ENCODE results near the gene HAUS2.
"Not testable (repeated sequence)": the region's sequence is repeated elsewhere in the genome, so short reads cannot be mapped to it uniquely, and the experiment has no call there.

Gene HAUS2

DNA sequence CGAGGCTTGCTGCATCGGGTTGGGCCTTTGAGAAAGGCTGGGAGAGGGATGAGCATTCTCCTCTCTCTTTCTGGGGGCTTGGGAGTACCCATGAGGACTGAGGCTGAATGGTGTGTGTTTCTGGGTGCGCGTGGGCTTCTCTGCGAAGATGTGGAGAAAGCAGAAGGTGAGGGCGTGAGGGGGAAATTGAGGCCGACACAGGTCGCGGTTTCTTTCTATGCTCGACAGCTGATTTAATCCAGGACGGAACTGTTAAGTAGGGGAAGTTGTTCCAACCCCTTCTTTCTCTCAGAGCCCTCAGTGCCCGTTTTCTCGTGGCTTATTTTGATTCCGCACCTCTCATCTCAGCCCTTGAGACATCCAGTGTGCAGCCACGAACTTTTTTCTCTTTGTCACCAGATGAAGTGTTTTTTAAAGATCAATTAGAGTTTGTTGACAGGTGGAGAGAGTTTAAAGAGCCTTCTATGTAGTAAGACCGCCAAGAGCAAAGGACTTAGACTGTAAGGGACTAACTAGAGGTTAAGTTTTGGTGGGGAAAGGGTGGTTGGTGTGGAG is 27.5 kb downstream of the HAUS2 start:
- DNase-seq, result no peak

DNA sequence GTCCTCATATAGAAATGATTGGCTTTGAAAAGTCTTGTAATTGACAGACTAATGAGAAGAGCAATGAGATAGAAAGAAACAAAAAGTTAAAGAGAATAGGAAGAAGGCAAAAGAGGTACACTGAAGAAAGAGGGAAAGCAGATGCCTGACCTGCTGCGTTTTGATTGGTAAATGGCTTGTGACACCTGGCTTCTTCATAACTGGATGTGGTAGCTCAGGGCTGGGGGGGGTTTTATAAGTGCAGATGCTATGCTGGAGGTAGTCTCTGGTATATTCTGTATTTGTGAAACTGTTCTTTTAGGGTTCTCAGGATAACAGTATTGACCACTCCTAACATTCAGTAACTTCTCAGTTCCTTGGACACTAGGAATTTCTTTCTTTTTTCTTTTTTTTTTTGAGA is 28.1 kb downstream of the HAUS2 start:
- no peak for DNase-seq

- peak; percentile 54 for DNase-seq
Observed at GRCh38 chr15:42577514-42578031, 28.9 kb downstream of the HAUS2 start.

DNA sequence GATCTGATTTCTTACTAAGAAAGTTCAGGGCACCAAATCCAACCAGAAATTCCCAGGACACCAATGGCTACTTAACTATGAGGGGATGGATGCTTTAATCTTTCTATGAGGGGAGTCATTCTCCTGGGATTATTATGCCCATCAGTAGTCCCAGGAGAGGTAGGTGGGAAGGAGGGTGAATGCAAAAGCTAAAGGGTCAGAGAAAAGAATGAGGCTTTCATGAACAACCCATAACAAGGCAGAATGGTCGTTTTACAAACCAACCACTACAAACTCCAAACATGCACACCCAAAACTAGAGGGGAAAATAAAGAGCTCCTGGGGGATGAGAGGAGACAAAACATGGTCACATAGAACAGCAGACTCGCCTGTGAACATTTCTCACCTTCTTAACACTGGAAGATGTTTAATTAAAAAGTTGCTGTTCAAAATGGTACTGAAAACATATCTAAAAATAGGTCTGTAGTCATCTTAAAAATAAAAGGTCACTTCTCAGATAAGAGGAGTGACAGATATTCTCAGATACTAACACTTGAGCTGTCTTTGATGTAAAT is 30.4 kb downstream of the HAUS2 start:
- DNase-seq, result no peak

DNA sequence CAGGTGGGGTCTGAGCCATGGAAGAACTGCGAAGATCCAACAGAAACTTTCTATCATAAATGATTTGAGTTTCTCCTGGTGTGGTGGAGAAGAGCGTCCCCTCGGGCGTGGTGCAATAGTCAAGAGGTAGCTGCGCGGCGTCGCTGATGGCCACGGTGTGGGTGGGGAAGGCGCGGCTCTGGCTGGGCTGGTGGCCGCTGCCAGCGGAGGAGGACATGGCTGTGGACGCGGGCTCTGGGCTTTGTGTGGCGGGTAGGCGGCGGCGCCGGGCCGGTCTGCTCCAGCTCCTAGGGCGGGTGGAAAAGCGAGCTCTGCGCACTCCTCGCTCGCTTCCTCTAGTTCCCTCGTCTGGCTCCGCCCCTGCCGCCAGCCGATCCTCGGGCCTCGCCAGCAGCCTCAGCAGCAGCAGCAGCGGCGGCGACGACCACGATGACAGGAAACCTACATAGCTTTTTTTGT is 32.7 kb downstream of the HAUS2 start:
- DNase-seq, result no peak

DNA sequence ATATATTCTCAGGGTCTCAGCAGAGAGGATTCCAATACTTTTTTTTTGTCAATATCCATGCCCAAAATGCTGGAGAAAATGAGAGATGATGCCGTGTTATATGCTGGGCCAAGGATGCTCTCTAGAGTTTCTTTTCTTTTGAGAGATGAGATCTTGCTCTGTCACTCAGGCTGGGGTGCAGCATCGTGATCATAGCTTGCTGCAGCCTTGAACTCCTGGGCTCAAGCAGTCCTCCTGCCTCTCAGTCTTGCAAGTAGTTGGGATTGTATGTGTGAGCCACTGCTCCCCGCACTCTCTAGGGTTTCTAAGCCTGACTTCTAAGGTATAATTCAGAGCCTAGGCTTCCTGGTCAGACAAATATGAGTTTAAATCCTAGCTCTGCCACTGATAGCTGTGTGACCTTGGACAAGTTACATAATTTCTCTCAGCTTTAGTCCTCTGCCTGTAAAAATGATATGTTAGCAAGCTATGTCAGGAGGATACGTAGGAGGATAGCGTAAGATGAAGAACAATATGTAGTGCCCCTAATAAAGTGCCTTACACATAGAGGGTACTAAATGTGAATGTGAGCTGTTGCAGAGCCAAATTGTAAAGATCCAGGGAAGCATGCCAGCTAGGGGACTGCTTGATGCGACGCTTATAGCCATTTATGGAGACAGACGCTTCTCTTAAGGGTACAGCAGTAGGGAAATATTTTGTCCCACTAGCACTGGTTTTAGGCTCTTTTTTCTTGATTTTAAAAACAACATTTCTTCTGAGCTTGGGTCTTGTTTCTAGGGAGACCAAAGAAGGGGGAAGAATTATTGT is 34.1 kb downstream of the HAUS2 start:
- no peak for DNase-seq

GRCh38 chr15:42584031-42584765 is 35.6 kb downstream of the HAUS2 start:
- DNase-seq, result no peak

DNA sequence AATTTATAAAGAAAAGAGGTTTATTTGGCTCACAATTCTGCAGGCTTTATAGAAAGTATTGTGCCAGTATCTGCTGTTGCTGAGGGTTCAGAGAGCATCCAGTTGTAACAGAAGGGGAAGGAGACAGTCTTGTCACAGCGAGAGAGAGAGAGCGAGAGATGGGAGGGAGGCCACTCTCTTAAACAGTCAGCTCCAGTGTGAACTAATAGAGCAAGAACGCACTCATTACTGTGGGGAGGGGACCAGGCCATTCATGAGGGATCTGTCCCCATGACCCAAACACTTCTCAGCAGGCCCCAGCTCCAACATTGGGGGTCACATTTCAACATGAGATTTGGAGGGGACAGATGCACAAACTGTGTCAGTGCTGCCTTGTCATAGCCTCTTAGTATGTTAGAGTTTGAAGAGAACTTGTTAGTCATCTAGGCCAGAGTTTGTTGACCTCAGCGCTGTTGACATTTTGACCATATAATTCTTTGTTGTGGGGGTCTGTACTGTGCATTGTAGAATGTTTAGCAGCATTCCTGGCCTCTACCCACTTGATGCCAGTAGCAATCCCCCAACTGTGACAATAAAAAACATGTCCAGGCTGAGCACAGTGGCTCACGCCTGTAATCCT is 42.1 kb downstream of the HAUS2 start:
- no peak for DNase-seq

- no peak for DNase-seq
Observed at GRCh38 chr15:42591238-42591934, 42.7 kb downstream of the HAUS2 start.

DNA sequence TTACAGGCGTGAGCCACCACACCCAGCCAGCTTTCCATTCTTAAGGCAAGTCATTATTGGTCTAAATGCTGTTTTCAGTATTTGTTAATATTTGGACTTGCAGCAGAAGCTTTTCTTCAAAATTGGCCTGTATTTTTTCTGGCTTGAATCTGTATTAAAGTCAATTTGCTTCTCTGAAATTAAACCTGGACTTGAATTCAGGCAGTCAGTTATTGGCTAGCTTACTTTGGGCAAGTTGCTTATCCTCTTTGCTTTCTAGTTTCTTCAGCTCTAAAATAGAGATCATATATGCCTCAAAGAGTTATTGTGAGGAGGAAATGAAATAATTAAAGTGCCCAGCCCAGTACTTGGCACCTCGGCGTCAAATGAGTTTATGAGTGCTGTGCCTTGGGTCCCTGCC is 44.1 kb downstream of the HAUS2 start:
- no peak for DNase-seq

- no peak for DNase-seq
Observed at GRCh38 chr15:42593143-42593542, 44.5 kb downstream of the HAUS2 start.

- DNase-seq, result no peak
Observed at GRCh38 chr15:42594095-42594494, 45.5 kb downstream of the HAUS2 start.

GRCh38 chr15:42595626-42596240 is 47.1 kb downstream of the HAUS2 start:
- no peak for DNase-seq

DNA sequence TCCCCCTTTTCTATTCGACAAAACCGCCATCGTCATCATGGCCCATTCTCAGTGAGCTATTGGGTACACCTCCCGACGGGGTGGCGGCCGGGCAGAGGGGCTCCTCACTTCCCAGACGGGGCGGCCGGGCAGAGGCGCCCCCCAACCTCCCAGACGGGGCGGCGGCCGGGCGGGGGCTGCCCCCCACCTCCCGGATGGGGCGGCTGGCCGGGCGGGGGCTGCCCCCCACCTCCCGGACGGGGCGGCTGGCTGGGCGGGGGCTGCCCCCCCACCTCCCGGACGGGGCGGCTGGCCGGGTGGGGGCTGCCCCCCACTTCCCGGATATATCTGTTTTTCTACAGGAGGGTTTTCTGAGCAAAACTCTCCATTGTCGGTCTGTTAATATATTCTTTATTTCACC is 52.7 kb downstream of the HAUS2 start:
- DNase-seq, result not testable (repeated sequence)

DNA sequence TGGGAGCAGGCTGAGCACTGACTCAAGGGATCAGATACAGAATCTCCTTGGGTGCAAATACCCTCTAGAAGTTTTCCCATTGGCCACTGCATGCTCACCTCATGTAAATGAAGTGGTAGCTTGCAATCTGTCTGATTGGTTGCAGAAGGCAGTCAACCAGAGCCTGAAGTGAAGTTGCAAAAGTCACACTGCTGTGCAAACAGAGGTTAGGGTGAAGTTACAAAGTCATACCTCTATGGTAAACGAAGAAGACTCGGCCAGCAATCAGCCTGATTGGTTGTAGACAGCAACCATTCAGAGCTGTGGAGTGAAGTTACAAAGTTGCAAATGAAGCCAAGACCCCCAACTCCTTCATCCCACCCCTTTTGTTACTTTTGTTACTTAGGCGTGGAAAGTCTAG is 53.9 kb downstream of the HAUS2 start:
- DNase-seq, result no peak

- no peak for DNase-seq
Observed at GRCh38 chr15:42603978-42604377, 55.3 kb downstream of the HAUS2 start.

GRCh38 chr15:42604894-42605744 is 56.5 kb downstream of the HAUS2 start:
- DNase-seq, result no peak

DNA sequence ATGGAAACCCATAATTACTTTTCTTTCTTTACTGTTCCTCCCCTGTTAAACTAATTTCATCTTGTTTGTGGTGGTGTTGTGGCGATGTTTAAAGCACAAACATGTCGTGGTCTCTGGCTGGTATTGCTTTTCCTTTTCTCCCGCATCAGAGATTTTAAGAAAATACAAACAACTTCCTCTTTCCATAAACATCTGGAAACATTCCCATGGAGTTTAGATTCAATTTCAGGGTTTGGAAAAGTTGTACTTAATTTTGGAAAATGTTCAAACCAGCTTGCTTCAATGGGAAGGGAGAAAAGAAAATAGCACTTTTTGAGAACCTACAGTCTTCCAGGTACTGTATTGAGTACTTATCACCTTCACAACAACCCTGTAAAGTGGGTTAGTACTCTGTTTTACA is 57.2 kb downstream of the HAUS2 start:
- no peak for DNase-seq

DNA sequence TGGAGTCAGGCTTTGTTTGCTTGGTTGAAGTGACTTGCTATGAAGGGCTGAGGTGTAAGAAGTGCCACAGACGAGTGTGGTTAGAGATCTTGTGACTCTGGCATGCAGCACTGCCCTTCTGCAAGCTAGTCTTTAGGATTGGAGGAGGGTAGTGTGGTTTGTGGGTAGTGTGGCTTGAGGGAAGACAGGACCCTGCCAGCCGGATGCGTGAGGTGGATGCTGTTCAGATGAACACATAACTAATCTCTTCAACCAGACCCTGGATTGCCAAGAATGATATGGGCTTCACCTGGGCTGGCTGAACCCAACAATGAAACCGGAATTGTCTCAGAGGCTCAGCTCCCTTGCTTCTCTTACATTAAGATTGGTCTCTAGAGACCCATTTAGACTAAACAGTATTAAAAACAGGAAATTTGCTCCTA is 59.5 kb downstream of the HAUS2 start:
- no peak for DNase-seq

GRCh38 chr15:42608752-42609488 is 60.3 kb downstream of the HAUS2 start:
- no peak for DNase-seq

All from NCI-H446 treated with DMSO at 0.1 percent for 48 hours (cell line).